Stimulated activated CD4-positive, alpha-beta T cell treated with anti-CD3 and anti-CD28 coated beads, Interleukin-12 subunit alpha, Interleukin-12 subunit beta, amount 100 ng/mL, for 48 hours (primary cell): ENCODE measurements around the gene CD200.

Source experiments
- DNase-seq, 3 donors: peaks; one replicate each; pipeline ENCODE4 v3.0.0-alpha.2; 2020; ENCODE audit warnings: low read depth in 2 of 3, low spot score in 1 of 3

Gene CD200

GRCh38 chr3:112407888-112408702 is 75.1 kb downstream of the CD200 start:
- DNase-seq = no peak

GRCh38 chr3:112409041-112409440 is 76.1 kb downstream of the CD200 start:
- DNase-seq = no peak

- DNase-seq = no peak
Measured at GRCh38 chr3:112411425-112411824, 78.5 kb downstream of the CD200 start.
